HG03558 (cell line): Measurements from ENCODE around the gene MT1B.

ENCODE experiments used
- ATAC-seq: cut with Tn5 transposase; IDR thresholded peaks from one replicate; pipeline ENCODE4 v1.9.1; 2021; ENCODE audit warnings: moderate number of reproducible peaks; ENCODE audit not compliant: unreplicated experiment; ENCODE audit errors: extremely low read depth

Gene MT1B

GRCh38 chr16:56636616-56637413, 14.9 kb upstream of the MT1B start:
- ATAC-seq, result no peak

- ATAC-seq, result no peak
These were observed 13.6 kb upstream of the MT1B start, which contains the start of gene MT1A for GRCh38 chr16:56637814-56638750. MT1A (plus strand) TSS chr16:56638666; CDS start chr16:56638739, 73 bp downstream.

DNA sequence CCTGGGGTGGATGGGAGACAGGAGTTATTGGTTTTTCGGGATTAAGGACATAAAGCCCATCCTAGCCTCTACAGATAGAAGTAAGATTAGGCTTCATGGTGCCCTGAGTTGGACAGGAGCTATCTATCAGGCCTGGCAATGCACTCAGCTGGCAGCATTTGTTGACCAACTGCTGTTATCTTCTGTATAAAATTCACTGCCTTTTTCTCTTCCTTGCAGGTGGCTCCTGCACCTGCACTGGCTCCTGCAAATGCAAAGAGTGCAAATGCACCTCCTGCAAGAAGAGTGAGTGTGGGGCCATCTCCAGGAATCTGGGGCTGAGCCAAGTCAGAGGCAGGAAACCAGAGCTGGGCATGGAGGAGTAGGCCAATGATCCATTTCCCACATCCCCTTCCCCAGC, 12.6 kb upstream of the MT1B start:
- no peak for ATAC-seq

DNA sequence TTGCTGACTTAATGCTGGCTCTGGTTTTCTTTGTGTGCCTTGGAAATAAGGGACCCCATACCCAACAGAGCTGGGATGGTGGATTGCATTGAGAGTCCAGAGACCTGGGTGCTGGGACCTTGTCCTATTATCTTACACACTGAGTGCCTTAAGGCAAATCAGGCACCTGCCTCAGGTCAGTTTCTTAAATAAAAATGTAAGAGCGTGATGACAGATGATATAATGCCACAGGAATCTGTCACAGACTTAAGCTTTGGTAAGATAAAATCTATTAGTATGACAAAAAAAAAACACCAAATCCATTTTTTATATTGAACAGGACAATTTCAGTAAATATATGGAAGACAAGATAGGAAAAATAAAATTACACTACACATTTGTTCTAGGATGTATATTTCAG, 11.6 kb upstream of the MT1B start:
- ATAC-seq, result no peak

DNA sequence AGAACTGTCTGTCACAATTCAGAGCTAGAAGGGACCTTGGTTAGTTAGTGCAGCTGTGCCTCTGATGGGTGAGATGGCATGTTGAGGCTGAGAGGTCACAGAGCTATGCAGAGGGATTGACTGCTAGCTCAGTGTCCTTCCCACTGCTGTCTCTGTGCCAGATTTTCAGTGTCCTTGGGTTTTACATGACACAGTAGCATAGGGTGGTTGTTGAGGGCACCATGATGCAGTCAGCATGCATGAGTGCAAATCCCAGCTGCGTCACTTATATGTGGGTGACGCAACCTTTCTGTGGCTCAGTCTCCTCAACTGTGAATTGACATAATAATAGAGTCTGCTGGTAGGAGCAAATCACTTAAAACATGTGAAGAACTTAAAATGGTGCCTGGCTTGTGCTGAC, 10.5 kb upstream of the MT1B start:
- no peak for ATAC-seq

DNA sequence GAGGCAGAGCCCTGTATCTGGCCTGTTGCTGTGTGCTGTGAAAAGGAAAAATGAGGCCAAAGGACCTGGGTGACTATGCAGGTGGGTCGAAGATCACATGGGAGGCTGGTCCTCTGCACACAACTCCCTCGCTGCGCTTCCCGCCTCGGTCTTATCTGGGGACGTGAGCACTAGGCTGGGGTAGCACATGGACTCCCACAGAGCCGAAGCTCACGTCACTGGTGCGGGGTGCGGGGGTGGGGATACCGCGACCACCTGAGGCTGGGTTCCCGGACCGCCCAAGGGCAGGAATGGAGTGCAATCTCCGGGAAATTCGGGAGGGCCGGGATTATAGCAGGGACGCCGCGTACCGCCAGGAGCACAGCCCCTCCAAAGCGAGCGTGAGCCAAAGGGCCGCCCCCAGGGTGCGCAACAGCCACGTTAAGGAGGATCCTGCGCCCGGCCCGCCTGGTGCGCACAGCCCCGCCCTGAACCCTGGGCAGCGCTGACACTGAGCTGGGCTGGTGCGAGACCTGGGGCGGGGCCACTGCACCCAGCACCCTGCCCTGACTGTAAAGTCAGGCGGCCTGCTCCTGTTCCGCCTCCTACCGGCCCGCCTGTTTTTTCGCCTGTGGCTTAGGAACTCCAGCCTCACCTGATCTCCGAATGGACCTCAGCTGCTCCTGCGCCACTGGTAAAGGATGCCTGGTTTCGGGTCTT, 8.5 kb upstream of the MT1B start:
- no peak for ATAC-seq

GRCh38 chr16:56643833-56644232, 7.9 kb upstream of the MT1B start:
- no peak for ATAC-seq

GRCh38 chr16:56645311-56645710, 6.4 kb upstream of the MT1B start:
- no peak for ATAC-seq

DNA sequence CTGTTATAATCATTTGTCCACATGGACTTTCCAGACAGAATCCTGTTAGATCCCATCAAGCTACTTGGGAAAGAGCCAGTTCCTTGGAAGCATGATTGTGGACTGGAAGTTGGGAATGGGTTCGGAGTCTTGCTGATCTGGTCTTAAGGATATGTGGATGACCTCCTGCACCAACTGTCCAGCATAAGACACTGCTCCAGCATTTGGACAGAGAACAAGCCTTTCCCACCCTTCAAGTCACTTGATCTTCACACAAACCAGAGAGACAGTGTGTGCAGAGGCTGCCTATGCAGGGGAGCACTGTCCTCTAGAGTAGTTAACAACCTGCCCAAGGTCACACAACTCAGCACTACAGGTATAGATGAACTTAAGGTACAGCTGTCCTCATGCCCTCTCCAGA, 5.8 kb upstream of the MT1B start:
- ATAC-seq, result no peak

- ATAC-seq, result no peak
These were observed 3.9 kb upstream of the MT1B start for GRCh38 chr16:56647641-56648431.

GRCh38 chr16:56649271-56649670, 2.4 kb upstream of the MT1B start:
- ATAC-seq, result no peak

DNA sequence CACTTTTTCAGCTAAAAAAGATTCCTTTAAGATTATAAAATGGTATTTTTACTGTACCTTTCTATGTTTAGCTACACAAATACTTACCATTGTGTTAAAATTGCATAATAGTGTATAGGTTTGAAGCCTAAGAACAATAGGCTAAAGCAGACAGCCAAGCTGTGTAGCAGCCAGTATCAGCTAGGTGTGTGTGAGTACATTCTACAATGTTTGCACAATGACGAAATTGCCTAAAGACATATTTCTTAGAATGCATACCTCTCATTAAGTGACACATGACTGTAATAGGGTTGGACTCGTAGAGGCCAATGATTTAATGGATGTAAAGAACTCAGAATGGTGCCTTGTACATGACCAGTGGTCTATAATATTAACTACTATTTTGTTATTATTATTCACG, 1.9 kb upstream of the MT1B start:
- no peak for ATAC-seq

GRCh38 chr16:56652600-56652999, 914 bp downstream of the MT1B start:
- no peak for ATAC-seq

GRCh38 chr16:56653218-56653617, 1.5 kb downstream of the MT1B start:
- ATAC-seq, result no peak

DNA sequence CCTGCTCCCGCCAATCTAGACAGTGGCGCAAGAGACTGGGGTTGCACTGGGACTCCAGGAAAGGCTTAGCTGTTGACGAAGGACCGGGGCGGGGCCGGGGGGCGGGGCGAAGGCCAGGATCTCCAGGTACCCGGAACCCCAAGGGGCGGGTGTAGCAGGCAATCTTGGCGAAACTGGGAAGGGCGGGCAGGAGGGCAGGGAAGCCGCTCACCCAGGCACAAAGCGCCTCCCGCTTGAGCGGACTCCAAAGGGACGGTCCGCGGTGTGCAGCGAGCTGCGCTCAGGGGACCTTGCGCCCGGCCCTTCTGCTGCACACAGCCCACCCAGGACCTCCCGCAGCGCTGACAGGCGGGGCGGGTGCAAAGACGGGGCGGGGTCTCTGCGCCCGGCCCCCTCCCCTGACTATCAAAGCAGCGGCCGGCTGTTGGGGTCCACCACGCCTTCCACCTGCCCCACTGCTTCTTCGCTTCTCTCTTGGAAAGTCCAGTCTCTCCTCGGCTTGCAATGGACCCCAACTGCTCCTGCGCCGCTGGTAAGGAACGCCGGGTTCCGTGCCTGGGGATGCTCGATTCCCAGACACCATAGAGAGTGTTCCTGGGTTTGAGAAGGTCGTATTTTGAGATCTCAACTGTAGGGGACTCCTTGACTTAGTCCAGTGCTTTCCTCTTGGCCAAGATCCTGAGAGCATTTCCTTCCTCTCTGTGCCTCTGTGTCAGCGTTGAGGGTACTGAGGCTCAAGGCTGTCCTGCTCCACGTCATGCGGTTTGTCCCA, 6.1 kb downstream of the MT1B start, which contains the start of gene MT1F:
TSS of gene MT1F (plus strand) at position 405 of the 772 bp plus-strand sequence. CDS start at position 505, 100 bp downstream.
- no peak for ATAC-seq

- ATAC-seq, result no peak
These were observed 6.7 kb downstream of the MT1B start for GRCh38 chr16:56658327-56658875.

DNA sequence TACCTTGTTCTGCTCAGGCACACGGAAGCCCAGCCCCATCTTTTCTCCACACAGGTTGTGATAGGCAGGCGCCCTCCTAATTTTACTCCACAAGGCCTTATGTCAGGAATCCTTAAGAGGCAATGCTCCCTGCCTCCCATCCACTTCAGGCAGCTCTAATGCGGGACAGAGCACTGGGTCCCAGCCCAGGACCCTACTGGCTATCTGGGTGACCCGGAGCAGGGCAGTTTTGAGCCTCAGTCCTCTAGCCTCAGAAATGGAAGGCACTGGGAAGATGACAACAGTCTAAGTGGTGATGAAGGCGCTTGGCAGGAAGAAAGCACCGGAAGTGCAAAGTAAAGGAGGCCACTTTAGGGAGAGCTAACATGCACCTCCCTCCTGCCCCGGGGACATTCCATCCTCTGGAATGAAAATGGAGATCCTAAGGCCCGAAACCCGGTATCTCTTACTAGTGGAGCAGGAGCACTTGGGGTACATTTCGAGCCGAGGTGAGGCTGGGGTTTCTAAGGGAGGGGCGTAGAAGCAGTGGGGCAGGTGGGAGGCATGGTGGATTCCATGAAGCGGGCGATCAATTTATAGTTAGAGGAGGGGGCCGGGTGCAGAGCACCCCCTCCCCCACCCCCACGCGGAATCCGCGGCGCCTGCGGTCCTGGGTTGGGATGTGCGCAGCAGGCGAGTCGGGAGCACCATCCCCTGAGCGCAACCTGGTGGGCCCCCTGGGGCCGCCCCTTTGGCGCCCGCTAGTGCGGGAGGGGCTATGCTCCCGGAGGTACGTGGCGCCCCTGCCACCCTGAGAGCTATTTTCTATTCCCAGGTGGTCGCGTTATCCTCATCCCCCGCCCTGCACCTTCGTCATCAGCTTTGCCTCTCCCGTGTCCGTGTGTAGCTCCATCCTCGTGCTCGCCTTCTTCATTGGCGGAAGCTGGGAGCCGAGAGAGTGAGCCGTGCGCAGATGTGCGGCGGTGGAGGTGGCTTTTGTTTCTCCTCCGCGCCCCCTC, 11.0 kb downstream of the MT1B start:
- no peak for ATAC-seq

DNA sequence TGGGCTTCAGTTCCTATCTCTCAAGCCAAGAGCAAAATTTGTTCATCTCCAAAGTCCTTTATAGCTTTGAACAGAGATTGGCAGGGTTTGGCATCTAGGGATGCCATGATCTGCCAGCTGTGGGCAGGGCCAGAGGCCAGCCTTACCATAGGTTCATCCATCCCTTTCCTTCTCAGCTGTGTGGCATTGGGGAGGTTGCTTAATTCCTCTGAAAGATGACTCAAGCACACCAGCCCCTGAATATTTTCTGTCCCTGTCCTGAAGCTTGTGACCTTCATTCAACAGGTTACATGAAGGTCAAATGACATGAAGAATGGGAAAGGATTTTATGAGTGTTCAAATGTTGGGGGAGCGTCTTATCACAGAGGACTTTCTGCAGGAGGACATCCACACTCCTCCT, 12.8 kb downstream of the MT1B start:
- no peak for ATAC-seq
